C4-2B (cell line): ENCODE results near the gene PIH1D1.

Source experiments
- CTCF ChIP-seq: fragments of 450-650 bp; conservative IDR thresholded peaks from 2 replicates; pipeline ENCODE4 v1.5.1; 2017; ENCODE audit warnings: mild to moderate bottlenecking
- ZFX ChIP-seq: fragments of 450-650 bp; IDR thresholded peaks from 2 replicates; pipeline ENCODE4 v1.6.1; 2017

- TF ChIP-seq CTCF (no peak), ZFX (no peak)
Observed at GRCh38 chr19:49435670-49436069, 15.9 kb downstream of the PIH1D1 start.
